Glutamatergic neuron (in vitro differentiated cells): ENCODE measurements around the gene SARS2. TPM values are rescaled to one million over a fixed set of nuclear protein-coding genes. Genes with fewer than 3 reads are reported as not detected.

Experiments used
- DNase-seq: peaks from one replicate; pipeline ENCODE4 v3.0.0; 2022
- H3K27ac Mint-ChIP-seq: one replicate; pipeline ENCODE4 v1.8.0; 2020; ENCODE audit warnings: mild to moderate bottlenecking, mixed read lengths, inconsistent platforms; ENCODE audit not compliant: unreplicated experiment
- H3K27me3 Mint-ChIP-seq: one replicate; pipeline ENCODE4 v1.8.0; 2020; ENCODE audit warnings: mild to moderate bottlenecking, moderate library complexity, mixed read lengths, inconsistent platforms; ENCODE audit not compliant: unreplicated experiment
- H3K36me3 Mint-ChIP-seq: one replicate; pipeline ENCODE4 v1.8.0; 2020; ENCODE audit warnings: mild to moderate bottlenecking, mixed read lengths, inconsistent platforms; ENCODE audit not compliant: unreplicated experiment
- H3K4me1 Mint-ChIP-seq: one replicate; pipeline ENCODE4 v1.8.0; 2020; ENCODE audit warnings: mild to moderate bottlenecking, low read depth, mixed read lengths, inconsistent platforms; ENCODE audit not compliant: unreplicated experiment
- H3K4me3 Mint-ChIP-seq: one replicate; pipeline ENCODE4 v1.8.0; 2020; ENCODE audit warnings: mild to moderate bottlenecking, mixed read lengths, inconsistent platforms; ENCODE audit not compliant: unreplicated experiment
- H3K9me3 Mint-ChIP-seq: one replicate; pipeline ENCODE4 v1.8.0; 2020; ENCODE audit warnings: mild to moderate bottlenecking, moderate library complexity, mixed read lengths, inconsistent platforms; ENCODE audit not compliant: unreplicated experiment
- CTCF ChIP-seq: fragments of 200-600 bp; sonication (generic); IDR thresholded peaks from one replicate; pipeline ENCODE4 v1.5.0; 2021; ENCODE audit not compliant: partially characterized antibody, unreplicated experiment
- total RNA-seq: library from RNA; stranded (reverse); fragmentation: NEBNext Ultra II Directional; extraction: Animal tissue kit (Norgen Biotek cat#: 25700); gene quantifications from one replicate; pipeline ENCODE4 v1.2.1, GENCODE V29; 2021; ENCODE audit not compliant: unreplicated experiment

Gene SARS2
- total RNA-seq, 1 donor from 2014 or later = 49.2 TPM

DNA sequence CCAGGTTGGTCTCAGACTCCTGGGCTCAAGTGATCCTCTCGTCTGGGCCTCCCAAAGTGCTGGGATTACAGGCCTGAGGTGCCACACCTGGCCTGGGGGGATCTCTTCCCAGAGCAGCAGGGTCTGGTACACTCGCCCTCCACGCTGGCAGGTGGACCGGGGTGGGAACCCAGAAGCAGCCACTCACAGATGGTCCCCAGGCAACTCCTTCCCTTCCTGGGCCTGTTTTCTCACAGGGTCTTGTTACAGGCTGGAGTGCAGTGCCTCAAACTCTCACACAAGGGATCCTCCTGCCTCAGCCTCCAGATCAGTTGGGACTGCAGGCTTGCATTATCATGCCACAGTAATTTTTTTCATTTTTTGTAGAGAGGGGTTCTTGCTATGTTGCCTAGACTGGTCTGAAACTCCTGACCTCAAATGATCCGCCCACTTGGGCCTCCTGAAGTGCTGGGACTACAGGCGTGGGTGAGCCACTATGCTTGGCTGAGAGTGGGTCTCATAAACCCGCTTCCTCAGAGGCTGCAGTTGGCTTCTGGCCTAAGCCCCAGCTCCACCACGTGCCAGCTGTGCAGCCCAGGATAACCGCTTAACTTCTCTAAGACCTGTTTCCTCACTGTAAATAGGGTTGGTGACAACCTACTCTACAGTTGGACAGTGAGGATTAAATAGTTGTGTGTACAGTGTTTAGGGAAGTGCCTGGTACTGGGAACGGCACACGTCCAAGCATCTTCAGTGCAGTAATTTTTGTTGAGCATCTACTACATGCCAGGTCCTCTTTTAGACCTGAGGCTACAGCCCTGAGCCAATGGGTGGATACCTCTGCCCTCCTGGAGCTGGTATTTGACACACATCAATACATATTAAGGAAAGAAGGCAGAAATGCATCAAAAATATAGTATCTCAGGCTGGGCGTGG, 17.7 kb downstream of the SARS2 start:
- H3K4me3 Mint-ChIP-seq = peak overlapping the region; percentile 11
- no peak for DNase-seq
- H3K9me3 Mint-ChIP-seq = peaks cover 15% of the 10 kb centered on the region
- H3K36me3 Mint-ChIP-seq = peaks cover 5% of the 10 kb centered on the region
- peaks cover 8% of the 10 kb centered on the region for H3K4me1 Mint-ChIP-seq
- peak overlapping the region; percentile 94 for H3K27ac Mint-ChIP-seq
- peaks cover 9% of the 10 kb centered on the region for H3K27me3 Mint-ChIP-seq
- no peak for TF ChIP-seq CTCF

- no peak overlapping the region for H3K4me3 Mint-ChIP-seq
- H3K27ac Mint-ChIP-seq = no peak overlapping the region
- H3K9me3 Mint-ChIP-seq = peaks cover 17% of the 10 kb centered on the region
- TF ChIP-seq CTCF = no peak
- no peak for DNase-seq
- H3K36me3 Mint-ChIP-seq = peaks cover 10% of the 10 kb centered on the region
- H3K27me3 Mint-ChIP-seq = peaks cover 9% of the 10 kb centered on the region
- peaks cover 8% of the 10 kb centered on the region for H3K4me1 Mint-ChIP-seq
These were observed 19.1 kb downstream of the SARS2 start for GRCh38 chr19:38911388-38912001.

DNA sequence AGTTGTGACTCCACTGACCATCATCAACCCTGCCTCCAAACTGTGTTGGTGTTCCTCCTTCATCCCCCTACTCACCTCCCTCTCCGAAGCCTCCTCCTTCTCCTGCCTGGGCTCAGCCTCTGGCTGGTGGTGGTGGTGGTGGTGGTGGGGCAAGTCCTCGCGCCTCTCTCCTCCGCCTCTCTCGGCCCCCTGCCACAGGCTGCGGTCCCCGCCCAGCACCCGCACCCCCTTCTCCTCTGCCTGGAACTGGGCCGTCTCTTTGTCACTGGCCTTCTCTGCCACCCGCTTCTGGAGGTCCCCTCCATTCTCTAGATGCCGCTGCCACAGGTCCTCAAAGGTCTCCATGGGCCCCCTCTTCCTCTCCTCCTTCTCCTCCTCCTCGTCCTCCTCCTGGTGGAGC, 20.1 kb downstream of the SARS2 start:
- peak overlapping the region; percentile 34 for H3K4me3 Mint-ChIP-seq
- H3K9me3 Mint-ChIP-seq = peaks cover 15% of the 10 kb centered on the region
- H3K27ac Mint-ChIP-seq = peak overlapping the region; percentile 33
- TF ChIP-seq CTCF = no peak
- DNase-seq = no peak
- peaks cover 9% of the 10 kb centered on the region for H3K27me3 Mint-ChIP-seq
- H3K36me3 Mint-ChIP-seq = peaks cover 10% of the 10 kb centered on the region
- H3K4me1 Mint-ChIP-seq = peaks cover 8% of the 10 kb centered on the region

DNA sequence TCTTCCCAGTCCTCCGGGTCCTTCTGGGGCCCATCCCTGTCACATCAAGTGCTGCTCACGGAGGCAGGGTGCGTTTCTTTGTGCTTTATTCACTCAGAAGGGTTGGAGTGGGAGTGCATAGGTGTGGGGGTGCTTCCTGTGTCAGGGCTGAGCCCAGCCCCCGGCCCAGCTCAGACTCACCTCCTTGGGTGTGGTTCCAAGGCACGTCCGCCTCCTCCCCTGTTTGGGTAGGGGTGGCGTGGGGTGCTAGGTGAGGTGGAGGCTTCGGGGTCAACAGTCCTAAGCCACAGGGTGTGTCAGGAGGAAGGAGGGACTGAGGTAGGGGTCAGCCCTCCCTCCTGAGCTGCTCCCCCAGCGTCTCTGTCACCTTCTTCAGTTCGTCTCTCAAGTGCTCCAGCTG, 21.7 kb downstream of the SARS2 start:
- no peak for DNase-seq
- no peak overlapping the region for H3K4me3 Mint-ChIP-seq
- TF ChIP-seq CTCF = no peak
- H3K36me3 Mint-ChIP-seq = peaks cover 10% of the 10 kb centered on the region
- H3K27me3 Mint-ChIP-seq = peaks cover 8% of the 10 kb centered on the region
- H3K27ac Mint-ChIP-seq = no peak overlapping the region
- H3K4me1 Mint-ChIP-seq = peaks cover 5% of the 10 kb centered on the region
- peaks cover 15% of the 10 kb centered on the region for H3K9me3 Mint-ChIP-seq

- no peak for TF ChIP-seq CTCF
- Mint-ChIP-seq H3K4me1 (no peaks in the 10 kb centered on the region), H3K9me3 (peaks cover 13% of the 10 kb centered on the region), H3K27me3 (peaks cover 3% of the 10 kb centered on the region), H3K4me3 (no peak overlapping the region), H3K36me3 (peaks cover 10% of the 10 kb centered on the region), H3K27ac (peak overlapping the region; percentile 15)
- DNase-seq = no peak
These were observed 22.9 kb downstream of the SARS2 start for GRCh38 chr19:38907670-38908069.
